ENCODE measurements around the gene C16orf96. TPM values are rescaled to one million over a fixed set of nuclear protein-coding genes. Genes with fewer than 3 reads are reported as not detected.

The C16orf96 gene
- total and polyA plus RNA-seq, 2 of the 8 experiments (the other 6 are each of a cell fraction or from before 2014, with no cell fraction given), result 1.0 to 1.3 TPM

DNA sequence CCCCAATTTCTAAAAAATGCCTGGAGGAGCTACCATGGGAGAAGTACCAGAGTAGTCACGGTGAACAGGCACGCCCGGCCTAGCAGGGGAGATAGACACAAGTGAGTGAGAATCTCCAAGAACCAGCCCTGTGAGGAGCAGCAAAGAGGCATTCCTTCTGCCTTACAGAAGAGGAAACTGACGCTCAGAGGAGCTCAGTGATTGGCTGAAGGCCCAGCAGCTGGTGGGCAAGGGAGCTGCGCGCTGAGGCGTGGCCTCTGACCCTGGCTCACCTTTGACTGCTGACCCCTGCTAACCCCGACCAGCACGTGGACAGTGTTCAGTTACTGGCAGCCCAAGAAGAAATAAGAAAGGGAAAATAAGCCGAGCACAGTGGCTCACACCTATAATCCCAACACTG lies 1.8 kb downstream of the C16orf96 start:
- H3K79me2 ChIP-seq (ENCODE audit: control insufficient read depth in 1 of 2, insufficient read depth in 2 of 2, low read length in 2 of 2), result no peaks in the 10 kb centered on the region
- H3K79me1 ChIP-seq (ENCODE audit: low read depth, low read length), result no peaks in the 10 kb centered on the region
- H2AFZ ChIP-seq (ENCODE audit: low read length), result no peak overlapping the region
- WGBS, 2 experiments (ENCODE audit: extremely low coverage in 1 of 2, insufficient coverage in 1 of 2, insufficient read length in 1 of 2, insufficient replicate concordance in 2 of 2, low coverage in 1 of 2, low lambda C conversion rate in 2 of 2, missing lambda C conversion rate in 1 of 2), result 95% methylated on average over 10 of the region's 10 CpGs; no CpG with 5 or more reads in 1 of the 2 experiments
- DNase-seq (ENCODE audit: low read depth in 1 of 2, low spot score in 2 of 2) (no peak), FAIRE-seq (no peak)
- H3K23ac ChIP-seq (ENCODE audit: insufficient read length), result no peak overlapping the region
- no peak overlapping the region for H3K18ac ChIP-seq (ENCODE audit: extremely low read depth, low read length)
- no peak overlapping the region for H3K4ac ChIP-seq (replicated peaks; ENCODE audit: insufficient read length, low read depth, low read length)
- H2BK15ac ChIP-seq (ENCODE audit: low read length), result no peak overlapping the region
- peaks cover 0 to 3% (median under 1%) of the 10 kb centered on the region in 4 experiments; a peak in 2 of 7 replicates for H3K4me1 ChIP-seq (replicated peaks in 1 of 4; ENCODE audit: control insufficient read depth in 3 of 4, insufficient read depth in 4 of 4, low read length in 3 of 4)
- H2AK5ac ChIP-seq (ENCODE audit: low read depth, low read length), result peak overlapping the region; percentile 65; the same call in 1 of the 2 replicates
- H4K20me1 ChIP-seq (replicated peaks in 1 of 2; ENCODE audit: control insufficient read depth in 1 of 2, insufficient read depth in 2 of 2, low read length in 2 of 2), result peaks cover 0 to 2% of the 10 kb centered on the region in 2 experiments
- no peak overlapping the region for H3K4me2 ChIP-seq (ENCODE audit: insufficient read depth in 1 of 2, low read depth in 2 of 2, low read length in 2 of 2)
- H4K91ac ChIP-seq (replicated peaks; ENCODE audit: insufficient read length, low read length), result no peak overlapping the region
- H4K8ac ChIP-seq (ENCODE audit: extremely low read depth, insufficient read depth, low read length), result no peak overlapping the region
- no peaks in the 10 kb centered on the region for H3K27me3 ChIP-seq (replicated peaks in 1 of 4; ENCODE audit: control insufficient read depth in 3 of 4, extremely low read depth in 1 of 4, insufficient read depth in 3 of 4, low read length in 3 of 4)
- H4K5ac ChIP-seq (ENCODE audit: insufficient read length, low read depth, low read length), result no peak overlapping the region
- H3K4me3 ChIP-seq (ENCODE audit: extremely low read depth in 1 of 4, insufficient read depth in 2 of 4, low read depth in 3 of 4, low read length in 4 of 4), result no peak overlapping the region
- H2BK5ac ChIP-seq (ENCODE audit: low read depth, low read length), result no peak overlapping the region
- no peak overlapping the region for H2BK120ac ChIP-seq (replicated peaks; ENCODE audit: low read depth, low read length)
- ChIA-PET POLR2A (ENCODE audit: partially characterized antibody) (interaction anchor here (1.0 to 2.3 kb wide), 3 partner anchors 8 to 94 kb away, joined by 3 to 7 read pairs (median 4); no protein-coding TSS in a partner anchor), CTCF (ENCODE audit: partially characterized antibody) (interaction anchor here (0.8 to 40.7 kb wide), 7 partner anchors 7 to 55 kb away, joined by 3 to 968 read pairs (median 7); no protein-coding TSS in a partner anchor)
- H3K14ac ChIP-seq (ENCODE audit: insufficient read length), result no peak overlapping the region
- no peaks in the 10 kb centered on the region for H3K9me3 ChIP-seq (ENCODE audit: insufficient read depth in 2 of 2, low read depth in 1 of 2, low read length in 1 of 2)
- no peak overlapping the region for H2BK12ac ChIP-seq (ENCODE audit: low read depth, low read length)
- no peak overlapping the region for H3K9ac ChIP-seq (replicated peaks in 1 of 4; ENCODE audit: extremely low read depth in 1 of 4, low read depth in 3 of 4, low read length in 3 of 4)
- no peak overlapping the region for H3K56ac ChIP-seq (replicated peaks; ENCODE audit: insufficient read length, low read depth, low read length)
- H3K36me3 ChIP-seq (ENCODE audit: control insufficient read depth in 2 of 4, insufficient read depth in 4 of 4, low read length in 3 of 4), result no peaks in the 10 kb centered on the region
- no peak overlapping the region for H2BK20ac ChIP-seq (ENCODE audit: low read length)
- H3K27ac ChIP-seq (ENCODE audit: low read depth, low read length), result no peak overlapping the region
- no peaks in the 10 kb centered on the region for H3K23me2 ChIP-seq (ENCODE audit: low read depth, low read length)
- TF ChIP-seq TBP (IDR thresholded peaks at IDR 0.05; ENCODE audit: low read depth, low read length), result no peak
- no peak for TF ChIP-seq SUZ12 (IDR thresholded peaks at IDR 0.05; ENCODE audit: low read length)
- TF ChIP-seq KDM4A (IDR thresholded peaks at IDR 0.05; ENCODE audit: low read depth, low read length, severe bottlenecking), result no peak
- no peak for TF ChIP-seq SP2 (IDR thresholded peaks at IDR 0.05; ENCODE audit: low read length)
- no peak for TF ChIP-seq CHD2 (IDR thresholded peaks at IDR 0.05; ENCODE audit: low read length)
- TF ChIP-seq, protein P1, sequence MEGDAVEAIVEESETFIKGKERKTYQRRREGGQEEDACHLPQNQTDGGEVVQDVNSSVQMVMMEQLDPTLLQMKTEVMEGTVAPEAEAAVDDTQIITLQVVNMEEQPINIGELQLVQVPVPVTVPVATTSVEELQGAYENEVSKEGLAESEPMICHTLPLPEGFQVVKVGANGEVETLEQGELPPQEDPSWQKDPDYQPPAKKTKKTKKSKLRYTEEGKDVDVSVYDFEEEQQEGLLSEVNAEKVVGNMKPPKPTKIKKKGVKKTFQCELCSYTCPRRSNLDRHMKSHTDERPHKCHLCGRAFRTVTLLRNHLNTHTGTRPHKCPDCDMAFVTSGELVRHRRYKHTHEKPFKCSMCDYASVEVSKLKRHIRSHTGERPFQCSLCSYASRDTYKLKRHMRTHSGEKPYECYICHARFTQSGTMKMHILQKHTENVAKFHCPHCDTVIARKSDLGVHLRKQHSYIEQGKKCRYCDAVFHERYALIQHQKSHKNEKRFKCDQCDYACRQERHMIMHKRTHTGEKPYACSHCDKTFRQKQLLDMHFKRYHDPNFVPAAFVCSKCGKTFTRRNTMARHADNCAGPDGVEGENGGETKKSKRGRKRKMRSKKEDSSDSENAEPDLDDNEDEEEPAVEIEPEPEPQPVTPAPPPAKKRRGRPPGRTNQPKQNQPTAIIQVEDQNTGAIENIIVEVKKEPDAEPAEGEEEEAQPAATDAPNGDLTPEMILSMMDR (IDR thresholded peaks at IDR 0.05; ENCODE audit: control extremely low read depth in 1 of 3, insufficient read depth in 1 of 3, low read depth in 1 of 3, low read length in 3 of 3), result no peak
- no peak for TF ChIP-seq EGR1 (IDR thresholded peaks at IDR 0.05; ENCODE audit: borderline replicate concordance, low read depth, low read length)
- TF ChIP-seq, protein P2, sequence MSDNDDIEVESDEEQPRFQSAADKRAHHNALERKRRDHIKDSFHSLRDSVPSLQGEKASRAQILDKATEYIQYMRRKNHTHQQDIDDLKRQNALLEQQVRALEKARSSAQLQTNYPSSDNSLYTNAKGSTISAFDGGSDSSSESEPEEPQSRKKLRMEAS (IDR thresholded peaks at IDR 0.05), result no peak
- TF ChIP-seq EP300 (IDR thresholded peaks at IDR 0.05; ENCODE audit: borderline replicate concordance in 1 of 2, low read depth in 2 of 2, low read length in 2 of 2), result no peak
- no peak for TF ChIP-seq ZNF274 (IDR thresholded peaks at IDR 0.05; ENCODE audit: borderline replicate concordance, extremely low read depth, low read length)
- no peak for TF ChIP-seq TEAD4 (IDR thresholded peaks at IDR 0.05; ENCODE audit: low read depth, low read length)
- TF ChIP-seq TAF1 (IDR thresholded peaks at IDR 0.05; ENCODE audit: low read depth, low read length), result no peak

Measured in H1 (cell line).